ENCODE results near the gene ZMYND8.

Gene ZMYND8

GRCh38 chr20:47332381-47333206 lies 23.9 kb downstream of the ZMYND8 start:
- no peak for DNase-seq (ENCODE audit: low read depth in 2 of 2)

GRCh38 chr20:47330933-47331708 lies 25.4 kb downstream of the ZMYND8 start:
- DNase-seq (ENCODE audit: low read depth in 2 of 2), result no peak

DNA sequence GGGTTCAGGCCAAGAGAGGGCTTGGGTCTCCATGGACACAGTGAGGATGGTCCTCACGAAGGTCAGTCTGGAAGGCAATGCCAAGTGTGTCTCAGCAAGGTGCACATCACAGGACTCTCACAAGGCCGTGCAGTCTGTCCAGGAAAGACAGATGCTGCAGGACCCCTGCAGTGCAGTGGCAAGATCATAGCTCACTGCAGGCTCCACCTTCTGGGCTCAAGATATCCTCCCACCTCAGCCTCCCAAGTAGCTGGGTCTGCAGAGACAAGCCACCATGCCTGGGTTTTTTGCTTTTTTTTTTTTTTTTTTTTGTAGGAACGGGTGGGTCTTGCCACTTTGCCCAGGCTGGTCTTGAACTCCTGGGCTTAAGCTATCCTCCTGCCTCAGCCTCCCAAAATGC lies 26.4 kb downstream of the ZMYND8 start:
- no peak for DNase-seq (ENCODE audit: low read depth in 2 of 2)

DNA sequence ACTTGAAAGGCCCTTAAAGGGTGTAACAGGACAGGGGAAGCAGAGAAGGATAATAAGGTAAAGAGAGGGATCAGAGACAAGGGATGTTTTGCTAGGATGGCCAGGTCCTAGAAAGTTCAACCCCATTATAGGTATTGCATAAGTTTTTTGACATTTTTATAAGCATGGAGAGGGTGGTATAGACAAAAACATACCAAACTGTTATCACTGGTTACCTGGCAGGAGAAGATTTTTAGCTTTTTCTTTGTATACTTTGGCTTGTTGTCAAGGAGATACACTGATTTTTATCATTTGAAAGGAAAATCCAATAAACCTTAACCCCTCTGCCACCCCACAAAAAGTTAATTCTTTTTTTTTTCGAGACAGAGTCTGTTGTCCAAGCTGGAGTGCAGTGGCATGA lies 28.4 kb downstream of the ZMYND8 start:
- DNase-seq (ENCODE audit: low read depth in 2 of 2), result no peak

DNA sequence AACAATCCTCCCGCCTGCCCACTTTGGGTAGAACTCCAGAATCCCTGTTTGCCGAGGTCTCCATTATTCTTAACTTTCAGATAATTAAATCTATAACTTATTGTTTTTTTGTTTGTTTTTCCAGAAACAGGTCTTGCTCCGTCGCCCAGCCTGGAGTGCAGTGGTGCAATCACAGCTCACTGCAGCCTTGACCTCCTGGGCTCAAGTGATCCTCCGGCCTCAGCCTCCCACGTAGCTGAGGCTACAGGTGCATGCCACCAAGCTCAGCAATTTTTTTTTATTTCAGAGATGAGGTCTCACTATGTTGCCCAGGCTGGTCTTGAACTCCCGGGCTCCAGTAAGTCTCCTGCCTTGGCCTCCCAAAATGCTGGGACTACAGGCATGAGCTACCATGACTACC lies 28.8 kb downstream of the ZMYND8 start:
- DNase-seq (ENCODE audit: low read depth in 2 of 2), result no peak

DNA sequence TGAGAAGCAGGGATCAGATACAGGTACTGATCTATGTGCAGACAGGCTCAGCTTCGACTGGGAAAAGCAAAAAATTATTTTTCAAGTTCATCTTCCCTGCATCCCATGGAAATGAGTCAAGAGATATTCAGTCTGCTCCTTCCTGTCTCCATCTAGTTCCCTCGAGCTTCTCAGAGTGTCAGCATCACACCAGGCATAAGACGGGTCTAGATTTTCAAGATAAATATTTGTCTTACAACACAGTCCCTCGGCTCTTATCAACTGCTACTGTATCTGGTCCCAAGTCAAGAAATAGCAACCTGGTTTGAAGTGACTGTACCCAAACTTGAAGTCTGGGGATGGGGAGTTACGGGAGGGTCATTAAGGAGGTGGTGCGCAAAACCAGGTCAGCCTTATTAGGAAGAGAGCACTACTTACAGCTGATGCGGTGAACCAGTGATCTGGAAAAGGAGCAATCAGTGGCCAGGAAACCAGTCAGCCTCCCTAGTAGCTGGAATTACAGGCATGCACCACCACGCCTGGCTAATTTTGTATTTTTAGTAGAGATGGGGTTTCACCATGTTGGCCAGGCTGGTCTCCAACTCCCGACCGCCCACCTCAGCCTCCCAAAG lies 29.7 kb downstream of the ZMYND8 start:
- no peak for DNase-seq (ENCODE audit: low read depth in 2 of 2)

GRCh38 chr20:47325242-47325641 lies 31.3 kb downstream of the ZMYND8 start:
- DNase-seq (ENCODE audit: low read depth in 2 of 2), result no peak

GRCh38 chr20:47320990-47321805 lies 35.3 kb downstream of the ZMYND8 start:
- no peak for DNase-seq (ENCODE audit: low read depth in 2 of 2)

DNA sequence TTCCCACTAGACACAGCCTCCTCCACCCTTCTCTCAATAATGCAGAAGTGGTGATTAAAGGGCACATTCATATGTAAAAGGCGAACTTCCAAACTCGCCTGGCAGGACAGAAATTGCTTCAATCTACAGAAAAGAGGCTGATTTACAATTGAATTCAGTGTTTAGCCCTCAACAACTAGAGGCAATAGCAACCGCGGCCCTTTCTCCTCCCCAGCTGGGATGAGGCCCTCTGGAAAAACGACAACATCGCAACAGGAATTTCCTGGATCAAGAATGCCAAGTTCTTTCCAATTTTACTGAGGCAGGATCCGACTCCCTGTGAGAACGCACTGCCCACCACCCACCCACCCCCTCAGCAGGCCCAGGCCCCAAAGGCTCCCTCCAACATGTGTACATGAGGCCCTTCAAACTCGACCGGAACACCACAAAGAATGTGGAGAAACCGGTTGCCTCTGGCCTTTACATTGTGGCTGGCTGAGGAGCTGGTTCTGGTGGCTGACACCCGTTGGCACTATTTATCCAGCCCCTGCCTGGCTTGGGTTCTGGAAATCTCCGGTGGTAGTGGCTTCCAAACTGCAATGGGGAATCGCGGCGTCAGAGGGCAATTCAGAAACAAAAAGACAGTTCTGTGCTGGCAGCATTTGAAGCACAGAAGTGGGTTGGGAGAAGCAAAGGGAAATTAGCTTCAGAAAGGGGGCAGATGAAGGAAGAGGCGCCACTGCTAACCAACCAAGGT lies 36.8 kb downstream of the ZMYND8 start:
- no peak for DNase-seq (ENCODE audit: low read depth in 2 of 2)

- peak in 1 of 2 donors; percentile 5 for DNase-seq (ENCODE audit: low read depth in 2 of 2)
Observed at GRCh38 chr20:47318586-47319516, 37.6 kb downstream of the ZMYND8 start.

DNA sequence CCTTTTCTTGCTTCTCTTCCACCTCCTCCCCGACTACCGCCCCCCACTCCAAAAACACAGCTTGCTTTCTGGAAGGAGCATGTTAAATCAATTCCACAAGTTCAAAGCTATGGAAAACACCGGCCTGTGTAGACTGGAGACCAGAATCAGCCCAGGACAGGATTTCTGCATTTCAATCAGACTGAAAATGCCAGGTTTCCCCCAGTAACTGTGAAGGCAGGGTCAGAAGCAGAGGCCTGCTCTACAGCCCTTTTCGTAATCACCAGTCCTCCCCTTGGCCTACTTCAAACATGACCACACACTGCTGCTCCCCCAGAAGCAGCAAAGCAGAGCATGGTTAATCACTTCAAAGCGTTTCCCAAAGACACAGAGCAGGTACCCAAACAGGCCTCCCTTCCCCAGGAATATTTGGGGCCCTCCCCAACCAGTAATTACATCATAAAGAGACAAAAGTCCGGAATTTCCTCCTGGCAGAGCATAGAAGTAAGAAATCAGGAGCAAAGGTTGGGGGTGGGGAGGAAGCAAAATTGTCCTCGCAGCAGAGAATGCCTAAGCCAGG lies 38.4 kb downstream of the ZMYND8 start:
- DNase-seq (ENCODE audit: low read depth in 2 of 2), result no peak

- peak; percentile 43 to 57 for DNase-seq (ENCODE audit: low read depth in 2 of 2)
Observed at GRCh38 chr20:47317127-47317895, 39.2 kb downstream of the ZMYND8 start.

GRCh38 chr20:47316776-47317126 lies 39.7 kb downstream of the ZMYND8 start:
- DNase-seq (ENCODE audit: low read depth in 2 of 2), result no peak

DNA sequence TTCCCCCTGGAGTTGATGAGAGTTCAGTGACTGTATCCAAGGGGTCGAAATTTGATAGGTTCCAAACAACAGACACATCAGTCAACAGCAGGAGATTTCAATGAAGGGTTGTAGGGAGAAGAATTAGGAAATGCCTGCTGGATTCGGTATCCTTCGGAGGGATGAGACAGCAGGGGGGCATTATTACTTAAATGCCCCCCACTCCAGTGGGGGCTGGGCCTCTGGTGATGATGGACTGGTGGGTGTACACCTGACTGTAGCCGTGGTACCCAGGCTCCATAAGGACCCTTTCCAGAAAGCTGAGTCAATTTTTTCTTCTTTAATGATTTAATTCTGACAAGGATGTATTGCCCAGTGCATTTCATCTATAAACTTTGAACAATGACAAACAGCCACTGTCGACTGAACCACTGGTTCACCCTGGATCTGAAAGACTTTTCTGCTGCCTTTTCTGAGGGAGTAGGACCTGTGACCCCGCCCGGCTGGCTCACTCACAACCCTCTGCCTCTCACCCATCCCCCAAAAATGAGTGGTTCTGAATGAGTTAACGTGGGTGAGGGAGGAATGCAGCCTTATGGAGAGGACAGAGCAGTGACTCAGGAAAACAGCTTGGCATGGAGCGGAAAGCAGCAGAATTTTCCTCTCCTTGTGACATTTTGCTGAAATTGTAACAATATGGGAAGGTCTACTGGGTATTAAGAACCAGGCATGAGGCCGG lies 41.0 kb downstream of the ZMYND8 start:
- DNase-seq (ENCODE audit: low read depth in 2 of 2), result no peak

- no peak for DNase-seq (ENCODE audit: low read depth in 2 of 2)
Observed at GRCh38 chr20:47314647-47315338, 41.7 kb downstream of the ZMYND8 start.

DNA sequence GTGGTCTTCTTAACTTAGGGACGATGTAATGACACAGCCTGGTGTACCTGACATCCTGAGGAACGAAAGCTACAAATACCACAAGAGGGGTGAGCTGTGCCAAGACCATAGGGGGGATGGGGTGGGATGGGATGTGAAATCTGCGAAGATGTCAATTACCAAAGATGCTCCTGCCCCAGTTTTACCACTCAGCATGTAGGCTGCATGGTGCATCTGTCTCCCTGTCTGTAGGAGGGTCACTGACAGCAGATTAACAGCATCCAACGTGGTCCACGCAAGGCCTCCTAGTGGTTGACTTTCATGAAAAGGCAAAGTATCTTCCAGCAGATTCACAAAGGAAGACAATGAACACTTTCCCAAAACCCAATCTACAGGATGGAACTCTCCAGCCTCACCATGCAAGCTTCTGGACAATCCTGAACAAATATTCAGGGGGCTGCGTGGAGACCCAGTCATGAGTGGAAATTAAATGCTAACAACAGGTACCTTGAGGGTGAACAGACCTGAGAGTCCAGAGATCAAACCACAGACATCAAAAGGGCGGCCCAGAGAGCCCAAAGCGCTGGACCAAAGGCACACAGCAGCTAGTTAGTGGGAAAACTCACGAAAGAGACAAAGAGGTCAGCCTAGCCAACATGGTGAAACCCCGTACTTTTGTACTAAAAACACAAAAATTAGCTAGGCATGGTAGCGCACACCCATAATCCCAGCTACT lies 44.4 kb downstream of the ZMYND8 start:
- no peak for DNase-seq (ENCODE audit: low read depth in 2 of 2)

- DNase-seq (ENCODE audit: low read depth in 2 of 2), result no peak
Observed at GRCh38 chr20:47311211-47311610, 45.3 kb downstream of the ZMYND8 start.

All from stimulated activated CD8-positive, alpha-beta memory T cell treated with anti-CD3 and anti-CD28 coated beads, Interleukin-2, amount 100 ng/mL, for 48 hours (primary cell).